ENCODE results near the gene AHRR. TPM values are rescaled to one million over a fixed set of nuclear protein-coding genes. Genes with fewer than 3 reads are reported as not detected.

Gene AHRR
- polyA plus RNA-seq, 1 donor = 3.9 TPM

GRCh38 chr5:458547-459353, 137.2 kb downstream of the AHRR start:
- H3K9me3 ChIP-seq (ENCODE audit: control insufficient read depth, low read depth, low read length) = no peaks in the 10 kb centered on the region
- no peak overlapping the region for H3K27ac ChIP-seq (ENCODE audit: low read length)
- 89% methylated on average over 6 of the region's 17 CpGs for WGBS (ENCODE audit: insufficient coverage, low lambda C conversion rate)
- H3K4me1 ChIP-seq (ENCODE audit: control insufficient read depth, insufficient read depth, low read length) = no peaks in the 10 kb centered on the region
- DNase-seq = no peak
- no peaks in the 10 kb centered on the region for H3K27me3 ChIP-seq (ENCODE audit: control insufficient read depth, insufficient read depth, low read length)
- H3K36me3 ChIP-seq (ENCODE audit: control insufficient read depth, insufficient read depth, low read length) = peaks cover 81% of the 10 kb centered on the region
- no peak overlapping the region for H3K4me3 ChIP-seq (ENCODE audit: low read length)

GRCh38 chr5:459562-460272, 138.2 kb downstream of the AHRR start:
- H3K4me1 ChIP-seq (ENCODE audit: control insufficient read depth, insufficient read depth, low read length) = no peaks in the 10 kb centered on the region
- no peak overlapping the region for H3K4me3 ChIP-seq (ENCODE audit: low read length)
- no peak for DNase-seq
- WGBS (ENCODE audit: insufficient coverage, low lambda C conversion rate) = 100% methylated on average over 1 of the region's 24 CpGs
- no peaks in the 10 kb centered on the region for H3K27me3 ChIP-seq (ENCODE audit: control insufficient read depth, insufficient read depth, low read length)
- H3K27ac ChIP-seq (ENCODE audit: low read length) = no peak overlapping the region
- H3K9me3 ChIP-seq (ENCODE audit: control insufficient read depth, low read depth, low read length) = peaks cover 2% of the 10 kb centered on the region
- H3K36me3 ChIP-seq (ENCODE audit: control insufficient read depth, insufficient read depth, low read length) = peaks cover 82% of the 10 kb centered on the region

GRCh38 chr5:460273-460625, 138.7 kb downstream of the AHRR start:
- Histone ChIP-seq H3K27me3 (ENCODE audit: control insufficient read depth, insufficient read depth, low read length) (no peaks in the 10 kb centered on the region), H3K4me3 (ENCODE audit: low read length) (no peak overlapping the region), H3K9me3 (ENCODE audit: control insufficient read depth, low read depth, low read length) (peaks cover 7% of the 10 kb centered on the region), H3K27ac (ENCODE audit: low read length) (no peak overlapping the region), H3K36me3 (ENCODE audit: control insufficient read depth, insufficient read depth, low read length) (peaks cover 82% of the 10 kb centered on the region), H3K4me1 (ENCODE audit: control insufficient read depth, insufficient read depth, low read length) (no peaks in the 10 kb centered on the region)
- DNase-seq = no peak
- no CpG with 5 or more reads among the region's 8 CpGs for WGBS (ENCODE audit: insufficient coverage, low lambda C conversion rate)

DNA sequence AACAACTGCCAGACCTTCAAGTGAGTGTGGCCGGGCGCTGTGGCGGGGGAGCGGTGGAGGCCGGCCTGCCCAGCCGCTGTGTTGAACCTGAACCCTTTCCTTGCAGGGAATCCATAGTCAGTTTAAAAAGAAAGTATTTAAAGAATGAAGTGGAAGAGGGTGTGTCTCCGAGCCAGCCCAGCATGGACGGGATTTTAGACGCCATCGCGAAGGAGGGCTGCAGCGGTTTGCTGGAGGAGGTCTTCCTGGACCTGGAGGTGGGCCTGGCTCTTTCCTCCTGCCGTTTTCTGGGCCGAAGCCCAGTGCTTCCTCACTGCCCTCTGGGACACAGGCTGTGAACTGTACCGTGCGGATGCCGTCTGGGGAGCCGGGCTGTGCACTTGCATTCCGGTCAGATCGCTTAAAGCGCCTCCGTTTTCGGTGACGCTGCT, 140.6 kb downstream of the AHRR start:
- Histone ChIP-seq H3K4me3 (ENCODE audit: low read length) (no peak overlapping the region), H3K36me3 (ENCODE audit: control insufficient read depth, insufficient read depth, low read length) (peaks cover 85% of the 10 kb centered on the region), H3K27me3 (ENCODE audit: control insufficient read depth, insufficient read depth, low read length) (no peaks in the 10 kb centered on the region), H3K4me1 (ENCODE audit: control insufficient read depth, insufficient read depth, low read length) (no peaks in the 10 kb centered on the region), H3K27ac (ENCODE audit: low read length) (no peak overlapping the region), H3K9me3 (ENCODE audit: control insufficient read depth, low read depth, low read length) (peaks cover 9% of the 10 kb centered on the region)
- DNase-seq = no peak
- WGBS (ENCODE audit: insufficient coverage, low lambda C conversion rate) = no CpG with 5 or more reads among the region's 24 CpGs

GRCh38 chr5:463301-463700, 141.8 kb downstream of the AHRR start:
- no peak for DNase-seq
- Histone ChIP-seq H3K9me3 (ENCODE audit: control insufficient read depth, low read depth, low read length) (peaks cover 9% of the 10 kb centered on the region), H3K27ac (ENCODE audit: low read length) (no peak overlapping the region), H3K27me3 (ENCODE audit: control insufficient read depth, insufficient read depth, low read length) (no peaks in the 10 kb centered on the region), H3K4me3 (ENCODE audit: low read length) (no peak overlapping the region), H3K4me1 (ENCODE audit: control insufficient read depth, insufficient read depth, low read length) (no peaks in the 10 kb centered on the region), H3K36me3 (ENCODE audit: control insufficient read depth, insufficient read depth, low read length) (peaks cover 74% of the 10 kb centered on the region)
- WGBS (ENCODE audit: insufficient coverage, low lambda C conversion rate) = 100% methylated on average over 3 of the region's 7 CpGs

DNA sequence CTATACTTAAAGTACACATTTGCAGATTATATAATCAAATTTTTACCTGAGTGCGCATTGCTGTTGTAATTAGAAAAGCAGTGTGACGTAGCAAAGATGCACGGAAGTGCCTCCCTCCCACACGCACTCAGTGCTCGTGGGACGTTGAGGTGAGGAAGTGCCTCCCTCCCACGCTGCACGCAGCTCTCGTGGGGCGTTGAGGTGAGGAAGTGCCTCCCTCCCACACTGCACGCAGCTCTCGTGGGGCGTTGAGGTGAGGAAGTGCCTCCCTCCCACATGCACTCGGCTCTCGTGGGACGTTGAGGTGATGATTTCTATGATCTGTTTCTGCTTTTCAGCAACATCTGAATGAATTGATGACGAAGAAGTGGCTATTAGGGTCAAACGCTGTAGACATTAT, 142.4 kb downstream of the AHRR start:
- Histone ChIP-seq H3K36me3 (ENCODE audit: control insufficient read depth, insufficient read depth, low read length) (peaks cover 68% of the 10 kb centered on the region), H3K27ac (ENCODE audit: low read length) (no peak overlapping the region)
- WGBS (ENCODE audit: insufficient coverage, low lambda C conversion rate) = 100% methylated on average over 1 of the region's 18 CpGs

DNA sequence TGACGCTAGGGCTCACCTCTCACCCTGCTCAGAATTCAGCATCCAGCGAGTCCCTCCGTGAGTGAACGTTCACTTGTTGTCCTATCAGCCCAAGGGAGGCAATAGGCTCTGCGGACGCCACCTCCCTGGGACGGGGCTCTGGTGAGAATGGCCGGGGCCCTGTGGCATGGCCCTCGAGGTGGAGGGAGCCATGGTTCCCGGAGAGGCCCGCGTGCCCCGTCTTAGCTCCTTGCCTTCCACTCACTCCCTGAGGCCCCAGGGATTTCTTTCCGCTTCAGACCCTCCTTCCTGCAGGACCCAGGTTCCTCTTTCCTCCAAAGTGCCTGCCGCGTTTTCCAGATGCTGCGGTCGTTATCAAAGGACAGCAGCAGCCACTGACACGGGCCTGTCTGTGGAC, 142.9 kb downstream of the AHRR start:
- DNase-seq = no peak
- H3K9me3 ChIP-seq (ENCODE audit: control insufficient read depth, low read depth, low read length) = peaks cover 9% of the 10 kb centered on the region
- WGBS (ENCODE audit: insufficient coverage, low lambda C conversion rate) = no CpG with 5 or more reads among the region's 19 CpGs
- H3K27me3 ChIP-seq (ENCODE audit: control insufficient read depth, insufficient read depth, low read length) = no peaks in the 10 kb centered on the region
- no peaks in the 10 kb centered on the region for H3K4me1 ChIP-seq (ENCODE audit: control insufficient read depth, insufficient read depth, low read length)
- H3K4me3 ChIP-seq (ENCODE audit: low read length) = no peak overlapping the region
- H3K27ac ChIP-seq (ENCODE audit: low read length) = no peak overlapping the region
- peaks cover 67% of the 10 kb centered on the region for H3K36me3 ChIP-seq (ENCODE audit: control insufficient read depth, insufficient read depth, low read length)

More for the DNA sequence above, 142.4 kb downstream of the AHRR start:
- DNase-seq = no peak
- Histone ChIP-seq H3K4me3 (ENCODE audit: low read length) (no peak overlapping the region), H3K4me1 (ENCODE audit: control insufficient read depth, insufficient read depth, low read length) (no peaks in the 10 kb centered on the region), H3K9me3 (ENCODE audit: control insufficient read depth, low read depth, low read length) (peaks cover 9% of the 10 kb centered on the region), H3K27me3 (ENCODE audit: control insufficient read depth, insufficient read depth, low read length) (no peaks in the 10 kb centered on the region)

DNA sequence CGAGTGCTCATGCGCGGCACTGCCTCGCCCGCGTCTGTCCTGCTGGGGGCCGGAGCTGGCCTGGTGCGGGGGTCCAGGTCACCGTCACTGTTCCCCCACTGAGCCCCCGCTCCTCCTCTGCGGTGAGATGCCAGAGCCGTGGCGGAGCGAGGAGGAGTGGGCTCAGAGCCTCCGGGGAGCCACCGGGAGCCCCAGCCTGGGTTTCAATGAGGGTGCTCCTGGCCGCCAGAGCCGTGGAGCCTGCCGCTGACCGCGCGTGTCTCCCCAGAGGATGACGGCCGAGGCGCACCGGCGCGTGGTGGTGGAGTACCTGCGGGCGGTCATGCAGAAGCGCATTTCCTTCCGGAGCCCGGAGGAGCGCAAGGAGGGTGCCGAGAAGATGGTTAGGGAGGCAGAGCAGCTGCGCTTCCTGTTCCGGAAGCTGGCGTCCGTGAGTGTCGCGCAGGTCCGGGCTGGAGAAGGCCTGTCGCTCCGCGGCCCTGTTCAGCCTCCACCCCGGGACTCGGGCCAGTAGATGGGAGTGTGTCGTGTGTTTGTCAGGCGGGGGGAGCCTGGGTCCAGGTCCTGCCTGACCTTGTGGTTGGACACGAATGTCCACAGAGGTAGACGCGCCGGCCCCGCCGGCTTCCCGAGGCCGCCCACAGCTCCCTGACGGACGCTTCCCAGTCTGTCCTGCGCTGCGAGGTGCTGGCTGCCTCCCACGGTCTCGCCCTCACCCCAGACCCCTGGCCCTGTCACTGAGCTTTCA, 143.5 kb downstream of the AHRR start:
- no peak overlapping the region for H3K27ac ChIP-seq (ENCODE audit: low read length)
- peaks cover 63% of the 10 kb centered on the region for H3K36me3 ChIP-seq (ENCODE audit: control insufficient read depth, insufficient read depth, low read length)
- no peaks in the 10 kb centered on the region for H3K27me3 ChIP-seq (ENCODE audit: control insufficient read depth, insufficient read depth, low read length)
- H3K4me3 ChIP-seq (ENCODE audit: low read length) = no peak overlapping the region
- H3K4me1 ChIP-seq (ENCODE audit: control insufficient read depth, insufficient read depth, low read length) = no peaks in the 10 kb centered on the region
- peaks cover 9% of the 10 kb centered on the region for H3K9me3 ChIP-seq (ENCODE audit: control insufficient read depth, low read depth, low read length)
- WGBS (ENCODE audit: insufficient coverage, low lambda C conversion rate) = no CpG with 5 or more reads among the region's 63 CpGs
- DNase-seq = no peak

- no peak for DNase-seq
- no peaks in the 10 kb centered on the region for H3K4me1 ChIP-seq (ENCODE audit: control insufficient read depth, insufficient read depth, low read length)
- no CpG with 5 or more reads among the region's 29 CpGs for WGBS (ENCODE audit: insufficient coverage, low lambda C conversion rate)
- H3K27ac ChIP-seq (ENCODE audit: low read length) = no peak overlapping the region
- peaks cover 9% of the 10 kb centered on the region for H3K9me3 ChIP-seq (ENCODE audit: control insufficient read depth, low read depth, low read length)
- H3K27me3 ChIP-seq (ENCODE audit: control insufficient read depth, insufficient read depth, low read length) = no peaks in the 10 kb centered on the region
- H3K36me3 ChIP-seq (ENCODE audit: control insufficient read depth, insufficient read depth, low read length) = peaks cover 62% of the 10 kb centered on the region
- H3K4me3 ChIP-seq (ENCODE audit: low read length) = no peak overlapping the region
These were observed 144.3 kb downstream of the AHRR start for GRCh38 chr5:465591-466403.
